ENCODE results near the gene ATRNL1.

Gene ATRNL1

DNA sequence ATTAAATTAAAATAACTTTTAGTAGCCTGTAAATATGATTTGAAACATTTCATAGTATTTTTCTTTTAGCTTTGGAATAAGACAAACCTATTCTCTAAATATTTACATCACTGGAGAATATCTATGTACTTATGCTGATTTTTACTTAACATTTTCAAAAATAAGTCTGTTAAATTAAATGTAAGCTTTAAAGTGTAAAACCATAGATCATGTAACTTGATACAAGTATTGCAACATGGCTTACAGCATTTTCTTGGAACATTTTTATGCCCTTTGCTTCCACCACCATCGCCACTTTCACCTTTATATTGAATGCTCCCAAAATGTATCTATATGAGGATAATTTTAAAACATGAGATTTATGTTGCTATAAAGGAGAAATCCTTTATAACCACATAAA lies 752.8 kb downstream of the ATRNL1 start:
- no peak for DNase-seq (ENCODE audit: low read depth)

DNA sequence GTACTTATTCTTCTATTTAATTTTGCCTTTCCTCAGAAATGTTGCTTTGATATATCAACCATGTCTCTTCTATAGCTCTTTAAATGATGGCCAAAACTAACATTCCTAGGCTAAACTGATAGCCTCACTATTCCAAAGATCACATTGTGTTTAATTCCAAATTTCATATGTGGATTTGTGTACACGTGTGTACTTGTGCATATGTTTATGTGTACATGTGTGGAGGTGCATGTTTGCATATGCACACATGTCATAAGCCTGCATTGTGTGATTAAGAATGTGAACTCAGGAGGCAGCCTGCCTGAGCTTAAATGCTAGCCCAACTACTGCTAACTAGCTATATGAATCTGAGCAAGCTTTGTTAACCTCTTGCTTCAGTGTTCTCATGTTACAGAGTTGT lies 753.4 kb downstream of the ATRNL1 start:
- no peak for DNase-seq (ENCODE audit: low read depth)

DNA sequence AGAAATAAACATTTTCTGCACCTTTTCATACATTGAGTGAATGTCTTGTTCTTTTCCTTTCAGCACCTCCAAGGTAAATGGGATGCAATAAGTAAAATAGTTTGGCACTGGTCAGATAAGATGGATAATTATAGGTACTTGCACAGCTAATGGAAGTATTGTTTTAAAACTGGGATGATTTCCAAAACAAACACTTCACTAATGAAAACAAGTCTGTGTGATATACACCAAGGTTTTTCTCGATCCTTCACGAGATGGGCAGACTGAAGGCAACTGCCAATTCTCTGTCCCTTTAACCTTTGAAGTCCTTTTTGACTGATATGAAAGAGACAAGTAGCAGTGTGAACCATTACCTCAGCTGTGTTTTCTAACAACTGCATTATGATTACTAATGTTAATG lies 756.0 kb downstream of the ATRNL1 start:
- no peak for DNase-seq (ENCODE audit: low read depth)

DNA sequence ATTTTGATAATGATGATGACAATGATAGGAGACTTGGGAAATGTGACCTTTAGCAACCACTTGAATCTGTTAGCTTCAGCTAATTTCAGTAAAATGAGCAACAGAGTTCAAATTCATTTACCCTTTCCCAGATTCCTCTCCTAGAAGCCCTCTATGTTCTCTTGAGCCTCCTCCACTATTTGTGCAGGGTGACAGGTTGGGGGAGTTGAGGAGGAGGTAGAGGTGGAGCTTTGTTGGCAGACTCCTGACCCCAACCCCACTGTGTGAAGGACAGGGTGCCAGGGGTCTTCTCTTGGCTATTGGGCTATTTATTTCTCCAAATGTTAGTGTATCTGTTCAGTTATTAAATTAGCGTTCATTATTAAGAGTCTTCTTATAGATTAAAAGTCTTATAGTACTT lies 757.5 kb downstream of the ATRNL1 start:
- no peak for DNase-seq (ENCODE audit: low read depth)

DNA sequence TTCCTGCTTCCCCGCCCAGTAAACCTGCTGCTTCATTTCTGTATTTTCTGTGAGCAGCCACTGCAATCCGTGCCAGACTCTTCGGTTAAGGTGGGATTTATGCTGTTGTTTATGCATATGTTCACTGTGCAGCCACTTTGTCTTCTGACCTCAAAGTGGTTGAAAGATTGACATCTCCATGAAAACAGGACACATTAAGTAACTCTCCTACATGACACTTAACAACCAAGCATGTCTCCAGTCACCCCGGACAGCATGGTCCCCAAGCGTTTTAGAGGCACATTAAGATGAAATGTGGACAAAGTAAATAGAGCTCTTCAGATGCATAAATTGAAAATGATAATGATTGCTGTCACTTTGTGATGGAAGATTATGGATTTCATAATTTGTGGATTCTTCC lies 758.5 kb downstream of the ATRNL1 start:
- DNase-seq (ENCODE audit: low read depth): no peak

GRCh38 chr10:115854740-115855435 lies 761.7 kb downstream of the ATRNL1 start:
- DNase-seq (ENCODE audit: low read depth): no peak

DNA sequence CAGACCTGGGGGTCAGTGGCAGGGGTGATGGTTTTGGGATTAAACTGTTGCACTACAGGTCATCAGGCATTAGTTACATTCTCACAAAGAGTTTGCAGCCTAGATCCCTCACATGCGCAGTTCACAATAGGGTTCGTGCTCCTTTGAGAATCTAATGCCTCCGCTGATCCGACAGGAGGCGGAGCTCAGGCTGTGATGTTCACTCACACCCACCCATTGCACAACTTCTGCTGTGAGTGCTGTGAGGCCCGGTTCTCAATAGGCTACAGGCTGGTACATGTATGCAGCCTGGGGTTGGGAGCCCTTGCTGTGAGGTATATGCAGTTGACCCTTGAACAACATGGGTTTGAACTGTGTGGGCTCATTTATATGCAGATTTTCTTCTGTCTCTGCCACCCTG lies 763.4 kb downstream of the ATRNL1 start:
- no peak for DNase-seq (ENCODE audit: low read depth)

- no peak for DNase-seq (ENCODE audit: low read depth)
Observed at GRCh38 chr10:115857856-115858255, 764.7 kb downstream of the ATRNL1 start.

DNA sequence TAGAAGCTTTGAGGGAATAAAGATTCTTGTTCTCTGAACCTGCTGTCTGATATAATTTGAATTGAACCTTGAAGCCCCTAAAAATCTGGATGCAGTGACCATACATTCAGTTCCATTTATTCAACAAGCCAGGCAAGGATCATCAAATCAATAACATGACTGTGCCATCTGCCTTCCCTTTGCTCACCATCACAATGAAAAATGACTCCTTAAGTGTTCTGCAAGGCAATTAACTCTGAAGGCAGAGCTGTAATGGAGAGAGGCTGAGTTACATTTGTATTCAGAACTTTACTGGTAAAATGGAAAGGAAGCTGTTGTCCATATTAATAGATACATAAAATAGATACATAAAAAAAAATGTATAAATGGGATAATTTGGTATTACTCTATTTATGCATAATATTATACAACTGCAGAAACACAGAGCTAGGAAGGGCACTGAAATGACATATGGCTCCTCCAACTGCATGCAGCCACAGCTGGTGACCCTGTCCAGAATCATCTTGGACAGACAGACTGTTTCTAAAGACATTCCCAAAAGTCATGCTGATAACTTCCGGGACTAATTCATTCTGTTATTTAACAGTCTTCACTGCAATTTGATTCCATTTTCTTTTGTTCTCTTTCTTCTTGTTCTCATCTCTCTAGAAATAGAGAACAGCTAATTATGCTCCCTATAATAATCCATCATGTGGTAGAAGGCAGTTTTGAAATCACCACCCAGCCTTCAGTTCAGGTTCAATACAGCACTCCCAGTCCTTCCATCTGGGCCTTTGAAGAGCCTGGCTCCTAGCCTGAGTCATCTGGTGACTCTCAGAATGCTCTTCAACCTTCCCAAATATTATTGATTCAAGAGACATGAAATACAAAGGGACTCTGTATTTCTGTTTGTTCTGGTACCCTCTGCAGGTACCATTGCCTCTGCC lies 767.3 kb downstream of the ATRNL1 start:
- DNase-seq (ENCODE audit: low read depth): no peak

- DNase-seq (ENCODE audit: low read depth): no peak
Observed at GRCh38 chr10:115861455-115861854, 768.3 kb downstream of the ATRNL1 start.

- no peak for DNase-seq (ENCODE audit: low read depth)
Observed at GRCh38 chr10:115861864-115862263, 768.7 kb downstream of the ATRNL1 start.

GRCh38 chr10:115866174-115866573 lies 773.0 kb downstream of the ATRNL1 start:
- no peak for DNase-seq (ENCODE audit: low read depth)

DNA sequence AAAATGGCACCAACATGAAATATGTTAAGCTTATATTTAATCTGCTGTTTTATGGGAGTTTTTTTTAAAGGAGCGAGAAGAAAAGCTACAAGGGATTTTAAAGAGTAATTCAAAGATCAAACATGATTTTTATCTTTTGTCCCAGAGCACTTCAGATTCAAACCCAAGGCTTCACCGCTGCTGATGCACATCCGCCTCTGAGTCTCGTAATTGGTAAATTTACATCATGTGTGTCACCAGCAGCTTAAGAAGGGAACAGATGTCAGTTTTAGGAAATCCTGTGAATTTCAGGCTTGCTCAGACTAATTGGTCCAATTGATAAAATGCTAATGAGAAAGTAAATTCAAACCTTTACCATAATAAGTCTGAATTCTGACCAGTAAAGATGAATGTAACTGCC lies 773.5 kb downstream of the ATRNL1 start:
- no peak for DNase-seq (ENCODE audit: low read depth)

DNA sequence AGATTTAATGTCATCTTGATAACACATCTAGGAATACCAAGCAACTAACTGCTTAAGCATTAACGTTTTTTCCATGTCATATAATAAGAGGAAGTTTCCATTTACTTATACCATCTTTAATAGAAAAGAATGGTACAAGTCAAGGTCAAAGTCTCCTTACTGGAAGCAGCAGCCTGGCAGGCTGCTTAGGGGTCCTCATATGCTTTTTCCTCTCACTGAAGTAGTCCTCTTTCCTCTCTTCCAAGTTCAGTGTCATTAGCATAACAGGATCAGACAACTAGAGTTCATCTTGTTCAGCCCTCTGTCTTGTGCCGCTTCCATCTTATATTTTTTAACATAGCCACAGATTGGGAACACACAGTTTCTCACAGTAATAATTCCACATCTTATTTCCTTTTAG lies 774.1 kb downstream of the ATRNL1 start:
- DNase-seq (ENCODE audit: low read depth): no peak

- DNase-seq (ENCODE audit: low read depth): no peak
Observed at GRCh38 chr10:115871855-115872254, 778.7 kb downstream of the ATRNL1 start.

DNA sequence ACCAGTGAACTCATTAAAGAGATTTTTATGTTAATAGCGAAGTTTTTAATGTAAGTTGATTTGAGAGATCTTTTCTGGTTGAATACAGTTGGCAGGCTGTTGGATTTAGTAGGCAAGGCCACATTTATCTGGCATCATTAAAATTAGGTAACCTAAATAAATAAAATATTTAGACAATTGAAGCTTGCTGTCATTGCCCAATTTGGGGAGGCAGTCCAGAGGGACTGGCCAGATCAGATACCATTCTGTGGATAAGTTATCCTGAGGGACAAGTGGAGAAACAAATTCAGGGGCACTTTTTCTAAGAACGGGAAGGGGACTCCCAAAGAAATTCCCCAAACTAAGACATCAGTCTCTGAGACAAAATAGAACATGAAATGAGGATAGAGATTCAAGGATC lies 782.0 kb downstream of the ATRNL1 start:
- no peak for DNase-seq (ENCODE audit: low read depth)

GRCh38 chr10:115879372-115880089 lies 786.4 kb downstream of the ATRNL1 start:
- no peak for DNase-seq (ENCODE audit: low read depth)

GRCh38 chr10:115882021-115882420 lies 788.9 kb downstream of the ATRNL1 start:
- DNase-seq (ENCODE audit: low read depth): no peak

DNA sequence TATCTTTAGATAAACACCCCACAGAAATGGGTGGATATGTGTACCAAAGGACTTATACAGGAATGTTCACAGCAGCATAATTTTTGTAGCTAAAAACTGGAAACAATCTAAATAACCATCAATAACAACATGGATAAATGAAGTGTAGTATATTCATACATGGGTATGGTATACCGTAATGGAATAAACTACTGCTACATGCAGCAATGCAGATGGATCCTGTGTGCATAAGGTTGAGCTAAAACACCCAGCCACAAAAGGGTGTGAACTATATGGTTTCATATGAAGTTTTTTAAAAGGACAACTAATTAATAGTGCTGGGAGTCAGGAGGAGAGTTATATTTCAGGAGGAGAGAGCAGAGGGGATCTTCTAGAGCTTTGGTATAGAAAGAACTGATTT lies 790.2 kb downstream of the ATRNL1 start:
- no peak for DNase-seq (ENCODE audit: low read depth)

DNA sequence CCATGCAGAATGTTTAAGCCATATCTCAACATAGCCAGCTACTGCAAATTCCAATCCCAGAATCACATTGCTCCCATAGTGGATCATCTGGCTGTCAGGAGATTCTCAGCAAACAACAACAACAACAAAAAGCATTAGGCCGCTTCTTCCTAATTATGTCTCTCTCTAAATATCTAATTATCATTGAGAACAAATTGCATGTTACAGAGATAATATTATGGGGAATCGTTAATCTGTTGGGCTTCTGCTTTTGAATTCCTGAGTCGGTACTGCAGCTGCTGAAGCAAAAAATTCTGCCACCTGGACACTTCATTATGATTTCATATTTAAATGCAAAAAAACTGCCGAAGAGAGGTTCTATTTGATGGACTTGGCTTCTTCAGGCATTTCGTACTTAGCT lies 791.2 kb downstream of the ATRNL1 start:
- no peak for DNase-seq (ENCODE audit: low read depth)

DNA sequence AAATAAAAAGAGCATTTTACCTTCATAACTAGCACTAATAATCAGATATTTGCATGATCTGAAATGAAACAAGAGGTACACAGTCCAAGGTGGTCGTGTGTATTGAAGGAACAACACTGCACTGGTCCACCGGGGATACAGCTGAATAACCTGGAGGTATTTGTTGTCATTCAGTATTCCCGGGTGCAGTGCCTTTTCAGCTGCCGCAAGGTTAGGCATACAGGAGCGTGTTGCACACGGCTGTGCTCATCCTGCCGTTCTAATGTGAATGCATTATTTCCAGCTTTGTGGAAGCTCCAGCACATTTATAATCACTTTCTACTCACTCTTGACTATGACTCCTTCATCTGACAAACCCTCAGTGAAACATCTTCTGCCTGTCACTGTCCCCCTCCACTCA lies 802.0 kb downstream of the ATRNL1 start:
- no peak for DNase-seq (ENCODE audit: low read depth)

DNA sequence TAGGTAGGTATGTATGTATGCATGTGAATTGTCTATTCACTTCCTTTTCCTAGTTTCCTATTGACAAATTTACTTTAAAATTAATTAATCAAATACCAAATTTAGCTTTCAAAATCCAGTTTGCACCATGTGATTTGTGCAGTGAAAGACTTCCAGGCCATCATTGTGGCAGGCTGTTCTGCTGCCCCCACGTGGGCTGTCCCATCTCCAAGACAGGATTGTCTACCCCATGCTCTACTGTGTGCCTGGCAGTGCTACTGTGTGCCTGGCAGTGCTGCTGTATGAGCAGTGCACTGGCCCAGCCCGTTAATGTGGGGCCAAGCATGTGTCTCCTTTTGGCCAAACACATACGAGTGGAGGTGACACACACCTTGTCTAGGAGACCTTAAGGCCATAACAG lies 805.1 kb downstream of the ATRNL1 start:
- no peak for DNase-seq (ENCODE audit: low read depth)

GRCh38 chr10:115902596-115902995 lies 809.4 kb downstream of the ATRNL1 start:
- no peak for DNase-seq (ENCODE audit: low read depth)
